Uterus (tissue), 4 donors: ENCODE results near the gene NXPH1. TPM values are rescaled to one million over a fixed set of nuclear protein-coding genes. Genes with fewer than 3 reads are reported as not detected.

Source experiments
- DNase-seq, 2 donors: peaks; one replicate each; pipeline ENCODE4 v3.0.0-alpha.2; 2019 to 2020
- H3K27ac ChIP-seq, 2 donors: fragments of 200-600 bp; sonication (generic); 1 replicate in 1 of 2; 2 replicates in 1 of 2; pipeline ENCODE4 v1.5.1; 2016 to 2018
- H3K27me3 ChIP-seq, 2 donors: fragments of 200-600 bp; sonication (generic); one replicate each; pipeline ENCODE4 v1.5.1; 2018 to 2019; ENCODE audit warnings: control low read depth in 1 of 2
- H3K36me3 ChIP-seq, 2 donors: fragments of 200-600 bp; sonication (generic); one replicate each; pipeline ENCODE4 v1.5.1; 2019; ENCODE audit warnings: control low read depth in 1 of 2
- H3K4me1 ChIP-seq, 2 donors: fragments of 200-600 bp; sonication (generic); one replicate each; pipeline ENCODE4 v1.5.1; 2018 to 2019; ENCODE audit warnings: control low read depth in 1 of 2
- H3K4me3 ChIP-seq, 2 donors: fragments of 200-600 bp; sonication (generic); 1 replicate in 1 of 2; 2 replicates in 1 of 2; pipeline ENCODE4 v1.5.1; 2018 to 2019; ENCODE audit warnings: mild to moderate bottlenecking in 1 of 2
- H3K9me3 ChIP-seq, 2 donors: fragments of 200-600 bp; sonication (generic); one replicate each; pipeline ENCODE4 v1.5.1; 2019; ENCODE audit warnings: control low read depth in 1 of 2
- POLR2A ChIP-seq, 2 donors: fragments of 450-650 bp; IDR thresholded peaks; one replicate each; pipeline ENCODE4 v1.6.1; 2016; ENCODE audit warnings: antibody characterized with exemption in 2 of 2, mild to moderate bottlenecking in 1 of 2, moderate library complexity in 1 of 2
- intact Hi-C: fragments of 100-400 bp; cut with DNase I; formaldehyde crosslinking; loops from one replicate; pipeline ENCODE4 v1.15.1; 2023; ENCODE audit warnings: low total_unique reads
- total RNA-seq, 4 donors: library from RNA; depleted of rRNA in 3 of 4; stranded (reverse); fragments of >200 nt in 3 of 4; gene quantifications; one replicate each; pipeline versions ENCODE4 v1.1.0 to v1.2.4, GENCODE V29; 2014 to 2023
- TF ChIP-seq, protein P1 (sequence below), 4 experiments: fragments of 200-600 bp in 2 of 4; fragments of 450-650 bp in 2 of 4; sonication (generic) in 2 of 4; IDR thresholded peaks; one replicate each; pipeline ENCODE4 v1.5.1; 2016 to 2019; ENCODE audit warnings: antibody characterized with exemption in 4 of 4, mild to moderate bottlenecking in 2 of 4, moderate library complexity in 1 of 4
- donor health status: DM: yes; HTN: yes; CAD: no.

NXPH1 gene
- total RNA-seq, 4 donors from 2014 or later: 0.28 TPM; not detected in 3

DNA sequence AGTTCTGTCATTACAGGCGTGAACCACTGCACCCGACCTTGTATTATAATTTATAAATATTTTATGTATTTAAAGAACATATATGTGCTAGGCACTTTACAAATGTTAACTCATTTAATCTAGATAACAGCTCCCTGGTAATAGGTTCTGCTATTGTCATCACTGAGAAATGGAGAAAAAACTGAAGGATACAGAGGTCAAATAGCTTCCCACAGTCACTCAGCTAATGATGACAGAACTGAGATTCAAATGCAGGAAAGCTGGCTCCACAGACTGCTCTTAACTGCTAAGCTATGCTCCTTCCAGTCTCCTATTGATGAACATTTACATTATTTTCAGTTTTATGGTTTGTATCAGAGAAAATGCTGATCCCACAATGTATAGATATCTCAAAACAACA is 28.9 kb downstream of the NXPH1 start:
- no peak for TF ChIP-seq POLR2A (IDR thresholded peaks at IDR 0.05)
- TF ChIP-seq, protein P1, sequence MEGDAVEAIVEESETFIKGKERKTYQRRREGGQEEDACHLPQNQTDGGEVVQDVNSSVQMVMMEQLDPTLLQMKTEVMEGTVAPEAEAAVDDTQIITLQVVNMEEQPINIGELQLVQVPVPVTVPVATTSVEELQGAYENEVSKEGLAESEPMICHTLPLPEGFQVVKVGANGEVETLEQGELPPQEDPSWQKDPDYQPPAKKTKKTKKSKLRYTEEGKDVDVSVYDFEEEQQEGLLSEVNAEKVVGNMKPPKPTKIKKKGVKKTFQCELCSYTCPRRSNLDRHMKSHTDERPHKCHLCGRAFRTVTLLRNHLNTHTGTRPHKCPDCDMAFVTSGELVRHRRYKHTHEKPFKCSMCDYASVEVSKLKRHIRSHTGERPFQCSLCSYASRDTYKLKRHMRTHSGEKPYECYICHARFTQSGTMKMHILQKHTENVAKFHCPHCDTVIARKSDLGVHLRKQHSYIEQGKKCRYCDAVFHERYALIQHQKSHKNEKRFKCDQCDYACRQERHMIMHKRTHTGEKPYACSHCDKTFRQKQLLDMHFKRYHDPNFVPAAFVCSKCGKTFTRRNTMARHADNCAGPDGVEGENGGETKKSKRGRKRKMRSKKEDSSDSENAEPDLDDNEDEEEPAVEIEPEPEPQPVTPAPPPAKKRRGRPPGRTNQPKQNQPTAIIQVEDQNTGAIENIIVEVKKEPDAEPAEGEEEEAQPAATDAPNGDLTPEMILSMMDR (IDR thresholded peaks at IDR 0.05): no peak
- no peaks in the 10 kb centered on the region for H3K4me1 ChIP-seq
- no peak for DNase-seq
- intact Hi-C loops: no loop called here
- no peaks in the 10 kb centered on the region for H3K36me3 ChIP-seq
- no peak overlapping the region for H3K4me3 ChIP-seq
- no peaks in the 10 kb centered on the region for H3K9me3 ChIP-seq
- no peaks in the 10 kb centered on the region for H3K27me3 ChIP-seq
- H3K27ac ChIP-seq: no peak overlapping the region

DNA sequence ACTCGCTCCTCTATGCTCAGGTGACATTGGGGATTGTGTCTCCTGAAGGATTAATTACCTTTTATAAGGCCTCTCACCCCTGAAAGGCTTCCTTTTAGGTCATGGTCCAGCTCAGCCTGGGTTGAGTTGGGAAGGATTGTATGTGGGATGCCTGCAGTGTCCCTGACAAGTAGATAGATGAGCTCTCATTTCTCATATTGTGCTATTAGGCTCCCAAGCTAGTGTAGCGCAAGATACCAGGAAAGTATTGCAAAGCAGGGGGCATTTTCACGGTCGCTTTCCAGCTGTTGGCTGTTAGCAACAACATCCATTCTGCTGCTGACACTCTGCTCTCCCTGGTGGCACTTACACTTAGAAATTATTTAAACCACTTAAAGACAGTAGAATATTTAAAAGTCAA is 31.9 kb downstream of the NXPH1 start:
- intact Hi-C loops: no loop called here
- TF ChIP-seq POLR2A (IDR thresholded peaks at IDR 0.05): no peak
- TF ChIP-seq, protein P1 (IDR thresholded peaks at IDR 0.05): no peak

DNA sequence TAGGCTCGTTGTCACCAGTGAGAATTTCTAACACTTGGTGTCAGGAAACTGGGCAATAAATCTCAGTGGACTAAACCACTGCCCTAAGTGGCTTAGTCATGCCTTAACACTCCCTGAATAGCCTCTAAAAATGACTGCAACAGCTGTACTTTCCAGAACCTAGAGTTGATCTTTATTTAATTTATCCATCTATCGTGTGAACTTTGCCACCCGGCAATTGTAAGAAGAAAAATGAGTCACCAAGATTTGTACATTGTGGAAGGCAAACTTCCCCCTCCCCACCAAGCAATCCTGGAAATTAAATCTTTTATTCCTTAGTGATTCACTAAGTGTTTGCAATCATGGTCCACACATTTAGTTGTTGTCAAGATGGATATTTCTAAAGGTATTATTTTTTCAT is 47.1 kb downstream of the NXPH1 start:
- Histone ChIP-seq H3K9me3 (no peaks in the 10 kb centered on the region), H3K4me1 (no peaks in the 10 kb centered on the region), H3K36me3 (no peaks in the 10 kb centered on the region), H3K4me3 (no peak overlapping the region), H3K27me3 (no peaks in the 10 kb centered on the region), H3K27ac (no peak overlapping the region)
- intact Hi-C loops: no loop called here
- DNase-seq: no peak
- TF ChIP-seq, protein P1 (IDR thresholded peaks at IDR 0.05): no peak
- TF ChIP-seq POLR2A (IDR thresholded peaks at IDR 0.05): no peak

More for the DNA sequence above, 31.9 kb downstream of the NXPH1 start:
- Histone ChIP-seq H3K9me3 (no peaks in the 10 kb centered on the region), H3K4me1 (no peaks in the 10 kb centered on the region), H3K27ac (no peak overlapping the region), H3K36me3 (no peaks in the 10 kb centered on the region), H3K4me3 (no peak overlapping the region), H3K27me3 (no peaks in the 10 kb centered on the region)
- DNase-seq: no peak

DNA sequence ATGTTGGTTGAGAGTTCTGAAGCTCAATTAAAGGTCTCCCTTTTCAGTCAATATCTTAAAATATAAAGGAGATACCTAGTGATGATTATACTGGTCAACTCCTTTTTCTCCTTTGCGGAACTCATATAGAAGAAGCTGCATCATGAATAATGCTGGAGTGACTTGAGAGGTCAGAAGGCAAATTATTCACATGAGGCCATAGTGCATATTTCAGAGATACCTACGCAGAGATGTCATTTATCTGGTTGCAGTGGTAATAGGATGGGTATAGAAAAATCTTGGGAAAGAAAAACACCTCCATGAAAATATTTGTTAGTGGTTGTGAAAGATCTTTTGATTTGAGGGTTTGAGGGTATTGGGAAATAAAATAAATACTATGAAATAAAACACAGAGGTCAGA is 47.7 kb downstream of the NXPH1 start:
- no peak for DNase-seq
- intact Hi-C loops: no loop called here
- H3K4me3 ChIP-seq: no peak overlapping the region

DNA sequence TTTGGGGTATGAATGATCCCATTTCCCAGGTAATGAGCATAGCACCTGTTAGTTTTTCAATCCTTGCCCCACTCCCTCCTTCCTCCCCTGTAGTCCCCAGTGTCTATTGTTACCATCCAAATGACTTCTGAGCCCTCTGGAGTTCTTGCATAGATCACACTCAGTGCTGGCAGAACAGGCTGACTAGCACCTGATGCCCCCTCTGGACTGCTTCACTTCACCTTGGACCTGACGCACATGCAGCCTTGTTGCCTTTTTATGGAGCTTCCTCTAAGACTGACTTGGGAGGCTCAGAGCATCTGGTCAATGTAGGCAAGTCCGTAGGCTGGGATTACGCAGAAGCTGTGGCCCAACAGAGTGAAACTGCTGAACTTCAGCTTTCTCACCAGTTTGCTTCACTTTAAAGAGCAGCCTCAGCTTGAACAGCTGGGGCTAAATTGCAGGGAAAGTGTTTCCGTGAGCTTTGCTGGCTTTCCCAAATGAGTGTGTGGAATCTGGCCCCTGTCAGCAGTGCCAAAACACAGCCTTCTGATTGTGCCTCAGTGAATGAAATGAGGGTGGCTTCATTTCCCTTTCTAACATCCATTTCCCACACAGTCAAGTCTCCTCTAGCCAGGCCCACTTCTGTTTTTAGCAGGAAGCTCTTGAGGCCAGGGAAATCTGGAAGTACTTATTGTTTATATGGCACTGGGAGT is 48.5 kb downstream of the NXPH1 start:
- no peaks in the 10 kb centered on the region for H3K4me1 ChIP-seq
- no peak overlapping the region for H3K4me3 ChIP-seq
- H3K27me3 ChIP-seq: no peaks in the 10 kb centered on the region
- TF ChIP-seq, protein P1 (IDR thresholded peaks at IDR 0.05): no peak
- TF ChIP-seq POLR2A (IDR thresholded peaks at IDR 0.05): no peak
- H3K27ac ChIP-seq: no peak overlapping the region
- H3K36me3 ChIP-seq: no peaks in the 10 kb centered on the region
- intact Hi-C loops: no loop called here
- no peaks in the 10 kb centered on the region for H3K9me3 ChIP-seq
- DNase-seq: no peak

More for the DNA sequence above, 47.7 kb downstream of the NXPH1 start:
- H3K4me1 ChIP-seq: no peaks in the 10 kb centered on the region
- TF ChIP-seq, protein P1 (IDR thresholded peaks at IDR 0.05): no peak
- TF ChIP-seq POLR2A (IDR thresholded peaks at IDR 0.05): no peak
- H3K36me3 ChIP-seq: no peaks in the 10 kb centered on the region
- no peaks in the 10 kb centered on the region for H3K27me3 ChIP-seq
- H3K27ac ChIP-seq: no peak overlapping the region
- no peaks in the 10 kb centered on the region for H3K9me3 ChIP-seq
